Keratinocyte (primary cell): ENCODE data around the gene ZBTB1. TPM values are rescaled to one million over a fixed set of nuclear protein-coding genes. Genes with fewer than 3 reads are reported as not detected.

Experiments used
- DNase-seq: peaks from one replicate; pipeline ENCODE4 v3.0.0-alpha.2; 2011; ENCODE audit warnings: low read depth, missing footprints, low spot score
- FAIRE-seq: peaks from 2 replicates; lab custom pipeline; 2011; peaks lifted over from hg19 to GRCh38; lab: Jason Lieb, UNC
- H2AFZ ChIP-seq: 2 replicates; pipeline ENCODE4 v1.6.0; 2012; ENCODE audit warnings: low read length, control low read depth, inconsistent platforms; ENCODE audit not compliant: control insufficient read depth
- H3K27ac ChIP-seq: 2 replicates; pipeline ENCODE4 v1.5.1; 2011; ENCODE audit warnings: low read length; ENCODE audit not compliant: control insufficient read depth, insufficient read depth
- H3K27me3 ChIP-seq: 3 replicates; pipeline ENCODE4 v1.6.0; 2011; ENCODE audit warnings: low read length; ENCODE audit not compliant: control insufficient read depth, insufficient read depth; ENCODE audit errors: extremely low read depth
- H3K36me3 ChIP-seq, 2 experiments: 2 replicates in 1 of 2; 3 replicates in 1 of 2; pipeline ENCODE4 v1.5.1; 2011; ENCODE audit warnings: low read length in 2 of 2, mild to moderate bottlenecking in 1 of 2; ENCODE audit not compliant: control insufficient read depth in 2 of 2, insufficient read depth in 2 of 2; ENCODE audit errors: extremely low read depth in 1 of 2
- H3K4me1 ChIP-seq: 3 replicates; pipeline ENCODE4 v1.5.1; 2011; ENCODE audit warnings: low read length; ENCODE audit not compliant: control insufficient read depth, insufficient read depth; ENCODE audit errors: extremely low read depth
- H3K4me2 ChIP-seq: 3 replicates; pipeline ENCODE4 v1.6.0; 2011; ENCODE audit warnings: low read depth, low read length; ENCODE audit not compliant: control insufficient read depth, insufficient read depth; ENCODE audit errors: extremely low read depth
- H3K4me3 ChIP-seq, 3 experiments: fragments of 200-600 bp in 1 of 3; sonication (generic) in 1 of 3; 2 replicates in 2 of 3; 3 replicates in 1 of 3; pipeline ENCODE4 v1.5.1; 2011 to 2016; ENCODE audit warnings: low read length in 3 of 3, mild to moderate bottlenecking in 3 of 3, control low read depth in 2 of 3, inconsistent platforms in 1 of 3, low read depth in 1 of 3, mixed read lengths in 1 of 3, mixed run types in 1 of 3, moderate library complexity in 1 of 3; ENCODE audit not compliant: control insufficient read depth in 2 of 3, insufficient read depth in 2 of 3; ENCODE audit errors: extremely low read depth in 1 of 3
- H3K79me2 ChIP-seq: 2 replicates; pipeline ENCODE4 v1.6.0; 2012; ENCODE audit warnings: low read length; ENCODE audit not compliant: control insufficient read depth, insufficient read depth
- H3K9ac ChIP-seq: 3 replicates; pipeline ENCODE4 v1.6.0; 2011; ENCODE audit warnings: low read length; ENCODE audit not compliant: control insufficient read depth, insufficient read depth; ENCODE audit errors: extremely low read depth
- H3K9me1 ChIP-seq: 3 replicates; pipeline ENCODE4 v1.6.0; 2011; ENCODE audit warnings: low read length; ENCODE audit not compliant: control insufficient read depth, insufficient read depth; ENCODE audit errors: extremely low read depth
- H3K9me3 ChIP-seq: 2 replicates; pipeline ENCODE4 v1.5.1; 2012; ENCODE audit warnings: low read depth, low read length; ENCODE audit not compliant: control insufficient read depth
- H4K20me1 ChIP-seq: 3 replicates; pipeline ENCODE4 v1.6.0; 2011; ENCODE audit warnings: low read length; ENCODE audit not compliant: control insufficient read depth, insufficient read depth; ENCODE audit errors: extremely low read depth
- CTCF ChIP-seq, 3 experiments: IDR thresholded peaks in 1 of 3; conservative IDR thresholded peaks in 1 of 3; optimal IDR thresholded peaks in 1 of 3; 2 replicates in 2 of 3; 3 replicates in 1 of 3; pipeline versions ENCODE3 to v1.5.1; 2011; ENCODE audit warnings: low read length in 3 of 3, mild to moderate bottlenecking in 3 of 3, moderate library complexity in 2 of 3, control low read depth in 1 of 3, inconsistent platforms in 1 of 3; ENCODE audit not compliant: insufficient read depth in 2 of 3; ENCODE audit errors: extremely low read depth in 1 of 3
- EZH2 ChIP-seq: IDR thresholded peaks from one replicate; pipeline ENCODE4 v1.6.1; 2012; ENCODE audit warnings: inconsistent platforms, mild to moderate bottlenecking, low read length, moderate library complexity
- dilution Hi-C: fragments of 300-500 bp; cut with MboI; formaldehyde crosslinking; loops from one replicate; pipeline ENCODE4 v1.7.0; 2020; ENCODE audit warnings: low sequenced_read_pairs; ENCODE audit not compliant: extremely low pct_ligation_motif_present
- polyA plus RNA-seq, 5 experiments: library from polyadenylated mRNA; depleted of rRNA in 3 of 5; stranded (reverse) in 3 of 5; stranded (forward) in 1 of 5; unstranded in 1 of 5; fragments of >200 nt; gene quantifications; 1 replicate in 1 of 5; 2 replicates in 3 of 5; 3 replicates in 1 of 5; pipeline versions ENCODE4 v1.2.1 to v1.2.3, GENCODE V29; 2011 to 2012; ENCODE audit warnings: missing spikeins in 2 of 5, low read depth in 1 of 5, low replicate concordance in 1 of 5

The ZBTB1 gene
- polyA plus RNA-seq, 1 donor (not counting 4 experiments of a cell fraction or from before 2014, with no cell fraction given): 40.7 TPM

DNA sequence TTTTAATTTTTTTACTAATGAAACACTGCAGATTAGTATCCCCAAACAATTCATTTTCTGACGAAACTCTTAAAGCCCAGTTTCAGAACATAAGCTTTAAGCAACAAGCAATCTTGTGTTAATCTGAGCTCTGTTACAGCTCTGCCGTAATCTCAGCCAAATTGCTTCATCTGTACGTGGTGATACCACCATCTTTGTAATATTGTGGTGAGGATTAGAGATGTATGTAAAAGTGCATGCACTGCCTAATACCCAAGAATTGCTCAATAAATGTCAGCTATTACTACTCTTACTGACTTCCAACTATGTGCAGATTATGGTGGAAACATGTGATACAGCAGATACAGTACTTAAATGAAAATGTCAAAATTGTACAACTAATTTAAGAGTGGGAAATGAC lies 37.5 kb upstream of the ZBTB1 start:
- TF ChIP-seq EZH2: no peak
- TF ChIP-seq CTCF (optimal IDR thresholded peaks at IDR 0.05 in 1 of 3, IDR thresholded peaks at IDR 0.05 in 1 of 3, conservative IDR thresholded peaks at IDR 0.05 in 1 of 3; ENCODE audit: extremely low read depth in 1 of 3, insufficient read depth in 2 of 3, low read length in 3 of 3): no peak
- H2AFZ ChIP-seq: no peak overlapping the region

DNA sequence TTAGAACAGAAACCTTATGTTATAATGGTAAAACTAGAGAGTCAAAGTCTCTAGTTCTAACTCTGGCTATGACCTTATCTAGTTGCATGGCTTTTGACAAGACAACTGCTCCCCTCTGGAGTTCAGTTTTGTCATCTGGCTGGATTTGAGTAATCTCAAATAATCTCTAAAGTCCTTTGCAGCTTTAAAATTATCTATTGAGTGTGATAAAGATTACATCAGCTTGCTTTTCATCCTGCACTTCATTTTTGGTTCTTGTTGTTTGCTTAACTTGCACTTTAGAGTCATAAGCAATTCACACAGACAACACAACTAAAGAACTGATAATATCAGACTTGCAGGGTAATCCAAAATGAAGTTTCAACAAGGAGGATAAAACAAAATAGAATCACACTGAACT lies 37.0 kb upstream of the ZBTB1 start:
- Histone ChIP-seq H3K27ac (no peak overlapping the region), H3K4me2 (no peak overlapping the region), H3K9ac (no peak overlapping the region), H3K79me2 (no peaks in the 10 kb centered on the region), H2AFZ (no peak overlapping the region), H3K9me3 (no peaks in the 10 kb centered on the region), H3K4me3 (no peak overlapping the region), H3K9me1 (no peaks in the 10 kb centered on the region), H3K36me3 (no peaks in the 10 kb centered on the region), H3K27me3 (no peaks in the 10 kb centered on the region), H4K20me1 (no peaks in the 10 kb centered on the region), H3K4me1 (peaks cover 13% of the 10 kb centered on the region)
- TF ChIP-seq CTCF (optimal IDR thresholded peaks at IDR 0.05 in 1 of 3, IDR thresholded peaks at IDR 0.05 in 1 of 3, conservative IDR thresholded peaks at IDR 0.05 in 1 of 3; ENCODE audit: extremely low read depth in 1 of 3, insufficient read depth in 2 of 3, low read length in 3 of 3) (no peak), EZH2 (no peak)
- dilution Hi-C loops: no loop called here
- FAIRE-seq (no peak), DNase-seq (no peak)

More for the DNA sequence above, 37.5 kb upstream of the ZBTB1 start:
- Histone ChIP-seq H3K9me3 (no peaks in the 10 kb centered on the region), H3K27me3 (no peaks in the 10 kb centered on the region), H3K79me2 (no peaks in the 10 kb centered on the region), H3K4me3 (no peak overlapping the region), H3K27ac (no peak overlapping the region), H3K36me3 (peaks cover 0 to 1% of the 10 kb centered on the region in 2 experiments), H3K9me1 (no peaks in the 10 kb centered on the region), H3K9ac (no peak overlapping the region), H3K4me1 (peaks cover 13% of the 10 kb centered on the region), H4K20me1 (no peaks in the 10 kb centered on the region), H3K4me2 (no peak overlapping the region)
- DNase-seq: no peak
- FAIRE-seq: no peak
- dilution Hi-C loops: no loop called here
